ENCODE measurements around the gene SGMS1.

DNA sequence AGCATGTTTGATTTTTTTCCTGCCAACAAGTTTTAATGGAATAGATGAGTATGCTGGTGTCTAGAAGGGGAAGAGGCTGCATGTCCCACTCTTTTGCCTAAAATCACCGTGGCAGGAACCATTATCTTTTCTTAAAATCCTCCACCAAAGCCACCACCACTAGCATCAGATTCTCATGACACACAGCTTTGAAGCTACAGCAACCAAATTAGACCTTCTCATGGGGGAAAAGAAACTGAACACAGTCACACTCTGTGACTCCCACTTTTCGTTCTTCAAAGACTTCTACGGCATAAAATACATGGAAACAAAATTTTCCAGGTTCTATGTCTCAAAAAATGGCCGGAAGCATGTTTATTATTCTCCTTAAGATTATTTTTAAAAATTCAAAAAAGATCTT, 81.8 kb downstream of the SGMS1 start:
- TF ChIP-seq, protein P1, sequence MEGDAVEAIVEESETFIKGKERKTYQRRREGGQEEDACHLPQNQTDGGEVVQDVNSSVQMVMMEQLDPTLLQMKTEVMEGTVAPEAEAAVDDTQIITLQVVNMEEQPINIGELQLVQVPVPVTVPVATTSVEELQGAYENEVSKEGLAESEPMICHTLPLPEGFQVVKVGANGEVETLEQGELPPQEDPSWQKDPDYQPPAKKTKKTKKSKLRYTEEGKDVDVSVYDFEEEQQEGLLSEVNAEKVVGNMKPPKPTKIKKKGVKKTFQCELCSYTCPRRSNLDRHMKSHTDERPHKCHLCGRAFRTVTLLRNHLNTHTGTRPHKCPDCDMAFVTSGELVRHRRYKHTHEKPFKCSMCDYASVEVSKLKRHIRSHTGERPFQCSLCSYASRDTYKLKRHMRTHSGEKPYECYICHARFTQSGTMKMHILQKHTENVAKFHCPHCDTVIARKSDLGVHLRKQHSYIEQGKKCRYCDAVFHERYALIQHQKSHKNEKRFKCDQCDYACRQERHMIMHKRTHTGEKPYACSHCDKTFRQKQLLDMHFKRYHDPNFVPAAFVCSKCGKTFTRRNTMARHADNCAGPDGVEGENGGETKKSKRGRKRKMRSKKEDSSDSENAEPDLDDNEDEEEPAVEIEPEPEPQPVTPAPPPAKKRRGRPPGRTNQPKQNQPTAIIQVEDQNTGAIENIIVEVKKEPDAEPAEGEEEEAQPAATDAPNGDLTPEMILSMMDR (IDR thresholded peaks at IDR 0.05) = no peak
- TF ChIP-seq POLR2A (IDR thresholded peaks at IDR 0.05) = no peak
